Fibroblast of skin of left quadriceps (primary cell): ENCODE data around the gene SFMBT2.

Source experiments
- DNase-seq, 2 experiments: peaks; one replicate each; pipeline ENCODE4 v3.0.0-alpha.2; 2013; ENCODE audit warnings: low read depth in 2 of 2

Gene SFMBT2

GRCh38 chr10:7136016-7136415, 274.8 kb downstream of the SFMBT2 start:
- DNase-seq, result no peak

GRCh38 chr10:7135188-7135587, 275.6 kb downstream of the SFMBT2 start:
- DNase-seq, result no peak

- DNase-seq, result no peak
Measured at GRCh38 chr10:7134448-7134847, 276.4 kb downstream of the SFMBT2 start.

- DNase-seq, result no peak
Measured at GRCh38 chr10:7133958-7134357, 276.9 kb downstream of the SFMBT2 start.

- no peak for DNase-seq
Measured at GRCh38 chr10:7133278-7133677, 277.6 kb downstream of the SFMBT2 start.

- DNase-seq, result no peak
Measured at GRCh38 chr10:7130191-7130911, 280.5 kb downstream of the SFMBT2 start.

GRCh38 chr10:7123774-7124173, 287.1 kb downstream of the SFMBT2 start:
- no peak for DNase-seq

- no peak for DNase-seq
Measured at GRCh38 chr10:7122561-7122960, 288.3 kb downstream of the SFMBT2 start.

- peak in 1 of 2 experiments; percentile 12 for DNase-seq
Measured at GRCh38 chr10:7121154-7121797, 289.6 kb downstream of the SFMBT2 start.

GRCh38 chr10:7119325-7120015, 291.4 kb downstream of the SFMBT2 start:
- no peak for DNase-seq

- DNase-seq, result no peak
Measured at GRCh38 chr10:7117806-7118674, 292.8 kb downstream of the SFMBT2 start.

GRCh38 chr10:7117177-7117799, 293.5 kb downstream of the SFMBT2 start:
- DNase-seq, result no peak

- DNase-seq, result peak; percentile 59 to 68
Measured at GRCh38 chr10:7111561-7111960, 299.3 kb downstream of the SFMBT2 start.

GRCh38 chr10:7111089-7111488, 299.7 kb downstream of the SFMBT2 start:
- DNase-seq, result no peak
